Measurements from ENCODE around the gene OSBP2. TPM values are rescaled to one million over a fixed set of nuclear protein-coding genes. Genes with fewer than 3 reads are reported as not detected.

Gene OSBP2
- total RNA-seq, 1 experiment from 2014 or later = 6.2 TPM

DNA sequence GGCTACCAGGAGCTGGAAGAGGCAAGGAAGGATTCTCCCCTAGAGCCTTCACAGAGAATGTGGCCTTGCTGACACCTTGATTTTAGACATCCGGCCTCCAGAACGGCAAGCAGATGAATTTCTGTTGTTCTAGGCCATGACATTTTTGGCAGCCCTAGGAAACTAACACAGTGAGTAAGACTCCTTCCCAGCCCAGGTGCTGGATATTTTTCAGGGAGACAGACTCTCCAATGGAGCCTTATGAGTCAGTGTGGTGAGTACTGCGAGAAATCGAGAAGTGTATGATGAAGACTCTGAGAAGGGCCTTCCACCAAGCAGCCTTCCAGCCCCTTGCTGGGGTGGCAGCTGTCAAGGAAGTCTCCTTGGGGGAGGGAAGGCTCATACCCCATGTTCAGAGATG lies 114.4 kb downstream of the OSBP2 start:
- Mint-ChIP-seq H3K4me3 (ENCODE audit: unreplicated experiment) (no peak overlapping the region), H3K27me3 (ENCODE audit: insufficient read depth, unreplicated experiment) (peaks cover 15% of the 10 kb centered on the region), H3K36me3 (ENCODE audit: insufficient read depth, unreplicated experiment) (no peaks in the 10 kb centered on the region), H3K9me3 (ENCODE audit: unreplicated experiment) (no peaks in the 10 kb centered on the region), H3K27ac (ENCODE audit: unreplicated experiment) (no peak overlapping the region), H3K4me1 (ENCODE audit: low read depth, unreplicated experiment) (no peaks in the 10 kb centered on the region)
- no peaks in the 10 kb centered on the region for H3K36me3 ChIP-seq (ENCODE audit: control insufficient read depth, insufficient read depth, low read length)
- no peaks in the 10 kb centered on the region for H3K4me1 ChIP-seq
- POLR2A ChIA-PET = no interaction called here
- no peak overlapping the region for H3K4me3 ChIP-seq (ENCODE audit: low read depth, low read length)
- no peaks in the 10 kb centered on the region for H3K9me3 ChIP-seq
- DNase-seq = no peak
- no TSS peak for BruUV-seq (replicated peaks)
- TF ChIP-seq, protein P1, sequence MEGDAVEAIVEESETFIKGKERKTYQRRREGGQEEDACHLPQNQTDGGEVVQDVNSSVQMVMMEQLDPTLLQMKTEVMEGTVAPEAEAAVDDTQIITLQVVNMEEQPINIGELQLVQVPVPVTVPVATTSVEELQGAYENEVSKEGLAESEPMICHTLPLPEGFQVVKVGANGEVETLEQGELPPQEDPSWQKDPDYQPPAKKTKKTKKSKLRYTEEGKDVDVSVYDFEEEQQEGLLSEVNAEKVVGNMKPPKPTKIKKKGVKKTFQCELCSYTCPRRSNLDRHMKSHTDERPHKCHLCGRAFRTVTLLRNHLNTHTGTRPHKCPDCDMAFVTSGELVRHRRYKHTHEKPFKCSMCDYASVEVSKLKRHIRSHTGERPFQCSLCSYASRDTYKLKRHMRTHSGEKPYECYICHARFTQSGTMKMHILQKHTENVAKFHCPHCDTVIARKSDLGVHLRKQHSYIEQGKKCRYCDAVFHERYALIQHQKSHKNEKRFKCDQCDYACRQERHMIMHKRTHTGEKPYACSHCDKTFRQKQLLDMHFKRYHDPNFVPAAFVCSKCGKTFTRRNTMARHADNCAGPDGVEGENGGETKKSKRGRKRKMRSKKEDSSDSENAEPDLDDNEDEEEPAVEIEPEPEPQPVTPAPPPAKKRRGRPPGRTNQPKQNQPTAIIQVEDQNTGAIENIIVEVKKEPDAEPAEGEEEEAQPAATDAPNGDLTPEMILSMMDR (IDR thresholded peaks at IDR 0.05; ENCODE audit: insufficient read depth in 1 of 2, low read depth in 1 of 2, low read length in 1 of 2, severe bottlenecking in 1 of 2, unreplicated experiment in 1 of 2) = no peak
- intact Hi-C loops (cut with micrococcal nuclease; ENCODE audit: unreplicated experiment) = no loop called here
- H3K27me3 ChIP-seq (replicated peaks; ENCODE audit: control insufficient read depth, insufficient read depth, low read length) = no peaks in the 10 kb centered on the region
- CTCF ChIA-PET = no interaction called here

GRCh38 chr22:30810105-30810504 lies 115.4 kb downstream of the OSBP2 start:
- no peaks in the 10 kb centered on the region for H3K9me3 ChIP-seq
- ChIA-PET POLR2A (no interaction called here), CTCF (no interaction called here)

DNA sequence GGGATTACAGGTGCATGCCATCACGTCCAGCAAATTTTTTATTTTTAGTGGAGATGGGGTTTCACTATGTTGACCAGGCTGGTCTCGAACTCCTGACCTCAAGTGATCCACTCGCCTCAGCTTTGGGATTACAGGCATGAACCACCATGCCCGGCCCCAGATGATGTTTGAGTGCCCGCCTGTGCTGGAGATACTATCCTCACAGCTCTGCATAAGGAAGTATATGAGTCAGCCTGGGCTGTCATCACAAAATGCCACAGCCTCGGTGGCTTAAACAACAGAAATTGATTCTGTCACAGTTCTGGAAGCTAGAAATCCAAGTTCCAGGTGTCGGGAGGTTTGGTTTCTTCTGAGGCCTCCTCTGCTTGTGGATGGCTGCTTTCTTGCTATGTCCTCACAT lies 119.3 kb downstream of the OSBP2 start:
- TF ChIP-seq, protein P1 (IDR thresholded peaks at IDR 0.05; ENCODE audit: insufficient read depth in 1 of 2, low read depth in 1 of 2, low read length in 1 of 2, severe bottlenecking in 1 of 2, unreplicated experiment in 1 of 2) = no peak
- no peak overlapping the region for H3K4me3 ChIP-seq (ENCODE audit: low read depth, low read length)
- H3K27me3 Mint-ChIP-seq (ENCODE audit: insufficient read depth, unreplicated experiment) = peaks cover 12% of the 10 kb centered on the region
- no peak overlapping the region for H3K4me3 Mint-ChIP-seq (ENCODE audit: unreplicated experiment)
- H3K9me3 ChIP-seq = no peaks in the 10 kb centered on the region
- no peaks in the 10 kb centered on the region for H3K9me3 Mint-ChIP-seq (ENCODE audit: unreplicated experiment)
- POLR2A ChIA-PET = interaction anchor here (0.6 kb wide), 1 partner anchor 10 kb away, joined by 3 read pairs; no protein-coding TSS in a partner anchor
- no peaks in the 10 kb centered on the region for H3K36me3 ChIP-seq (ENCODE audit: control insufficient read depth, insufficient read depth, low read length)
- no peaks in the 10 kb centered on the region for H3K4me1 ChIP-seq
- no peaks in the 10 kb centered on the region for H3K27me3 ChIP-seq (replicated peaks; ENCODE audit: control insufficient read depth, insufficient read depth, low read length)
- no peaks in the 10 kb centered on the region for H3K4me1 Mint-ChIP-seq (ENCODE audit: low read depth, unreplicated experiment)
- intact Hi-C loops (cut with micrococcal nuclease; ENCODE audit: unreplicated experiment) = no loop called here
- CTCF ChIA-PET = no interaction called here
- H3K36me3 Mint-ChIP-seq (ENCODE audit: insufficient read depth, unreplicated experiment) = no peaks in the 10 kb centered on the region
- no TSS peak for BruUV-seq (replicated peaks)
- DNase-seq = no peak
- no peak overlapping the region for H3K27ac Mint-ChIP-seq (ENCODE audit: unreplicated experiment)

More at GRCh38 chr22:30810105-30810504, 115.4 kb downstream of the OSBP2 start:
- intact Hi-C loops (cut with micrococcal nuclease; ENCODE audit: unreplicated experiment) = no loop called here
- Mint-ChIP-seq H3K4me3 (ENCODE audit: unreplicated experiment) (no peak overlapping the region), H3K36me3 (ENCODE audit: insufficient read depth, unreplicated experiment) (no peaks in the 10 kb centered on the region), H3K27me3 (ENCODE audit: insufficient read depth, unreplicated experiment) (peaks cover 12% of the 10 kb centered on the region), H3K9me3 (ENCODE audit: unreplicated experiment) (no peaks in the 10 kb centered on the region), H3K4me1 (ENCODE audit: low read depth, unreplicated experiment) (no peaks in the 10 kb centered on the region), H3K27ac (ENCODE audit: unreplicated experiment) (no peak overlapping the region)
- Histone ChIP-seq H3K36me3 (ENCODE audit: control insufficient read depth, insufficient read depth, low read length) (no peaks in the 10 kb centered on the region), H3K4me1 (no peaks in the 10 kb centered on the region), H3K4me3 (ENCODE audit: low read depth, low read length) (no peak overlapping the region), H3K27me3 (replicated peaks; ENCODE audit: control insufficient read depth, insufficient read depth, low read length) (no peaks in the 10 kb centered on the region)
- BruUV-seq (replicated peaks) = no TSS peak
- DNase-seq = no peak
- TF ChIP-seq, protein P1 (IDR thresholded peaks at IDR 0.05; ENCODE audit: insufficient read depth in 1 of 2, low read depth in 1 of 2, low read length in 1 of 2, severe bottlenecking in 1 of 2, unreplicated experiment in 1 of 2) = no peak
